M059J (cell line): ENCODE measurements around the gene CRIP2. TPM values are rescaled to one million over a fixed set of nuclear protein-coding genes. Genes with fewer than 3 reads are reported as not detected.
A peak's percentile ranks its signal among the peaks of the same experiment; 100 is the strongest.

ENCODE experiments used
- DNase-seq: peaks from one replicate; pipeline ENCODE4 v3.0.0-alpha.2; 2012; ENCODE audit warnings: low read depth
- total RNA-seq: library from RNA; depleted of rRNA; stranded (reverse); fragments of >200 nt; shearing (Covaris generic); gene quantifications from 2 replicates; pipeline ENCODE4 v1.2.3, GENCODE V29; 2014

CRIP2 gene
- total RNA-seq, 1 experiment from 2014 or later = 114 TPM

- no peak for DNase-seq
Observed at GRCh38 chr14:105476831-105477659, 2.4 kb downstream of the CRIP2 start.

- no peak for DNase-seq
Observed at GRCh38 chr14:105477660-105478397, 3.2 kb downstream of the CRIP2 start.

GRCh38 chr14:105478398-105479251, 4.0 kb downstream of the CRIP2 start:
- no peak for DNase-seq

- no peak for DNase-seq
Observed at GRCh38 chr14:105479431-105480158, 5.0 kb downstream of the CRIP2 start.

- no peak for DNase-seq
Observed at GRCh38 chr14:105480199-105480746, 5.7 kb downstream of the CRIP2 start.

- DNase-seq = peak; percentile 84
Observed at GRCh38 chr14:105480807-105481801, 6.5 kb downstream of the CRIP2 start.

GRCh38 chr14:105481886-105482457, 7.4 kb downstream of the CRIP2 start:
- DNase-seq = peak; percentile 96

- DNase-seq = no peak
Observed at GRCh38 chr14:105482486-105483110, 8.0 kb downstream of the CRIP2 start.

- DNase-seq = no peak
Observed at GRCh38 chr14:105483300-105484068, 8.9 kb downstream of the CRIP2 start.

- DNase-seq = peak; percentile 34
Observed at GRCh38 chr14:105484069-105484996, 9.7 kb downstream of the CRIP2 start.

GRCh38 chr14:105484997-105485393, 10.4 kb downstream of the CRIP2 start:
- DNase-seq = no peak

- no peak for DNase-seq
Observed at GRCh38 chr14:105485739-105486162, 11.1 kb downstream of the CRIP2 start.

- DNase-seq = no peak
Observed at GRCh38 chr14:105486163-105486973, 11.7 kb downstream of the CRIP2 start, which contains the start of gene CRIP1. TSS of gene CRIP1 (plus strand) at chr14:105486886. CDS start at chr14:105487260, 374 bp downstream.

- no peak for DNase-seq
Observed at GRCh38 chr14:105486974-105487448, 12.4 kb downstream of the CRIP2 start.

- no peak for DNase-seq
Observed at GRCh38 chr14:105487449-105487985, 12.9 kb downstream of the CRIP2 start.
